ENCODE measurements around the gene CCDC178. TPM values are rescaled to one million over a fixed set of nuclear protein-coding genes. Genes with fewer than 3 reads are reported as not detected.
"Not testable (repeated sequence)": the region's sequence is repeated elsewhere in the genome, so short reads cannot be mapped to it uniquely, and the experiment has no call there.

Gene CCDC178
- total RNA-seq, 2 donors from 2014 or later: 3.2 to 5.9 TPM

DNA sequence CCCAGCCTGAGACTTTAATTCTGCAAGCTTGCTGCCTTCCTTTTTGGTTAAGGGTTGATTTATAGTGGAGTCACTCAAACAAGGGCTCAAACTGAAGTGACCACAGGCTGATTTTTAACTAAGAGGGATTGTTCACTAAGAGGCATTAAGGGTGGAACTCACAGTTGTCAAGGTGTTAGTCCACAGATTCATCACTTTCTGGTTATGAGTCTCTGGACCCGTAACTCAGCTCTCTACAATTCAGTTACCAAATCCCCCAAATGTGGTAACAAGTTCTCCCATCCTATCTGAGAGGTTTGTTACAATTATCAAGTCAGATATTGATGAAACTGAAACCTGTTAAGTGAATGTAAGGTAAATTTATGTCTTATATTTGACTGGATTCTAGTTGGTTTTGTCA is 481.8 kb downstream of the CCDC178 start:
- WGBS: 90% methylated on average over 1 of the region's 1 CpG
- no peaks in the 10 kb centered on the region for H3K36me3 ChIP-seq
- no peak overlapping the region for H3K4me3 ChIP-seq
- TF ChIP-seq POLR2AphosphoS5 (IDR thresholded peaks at IDR 0.05): no peak
- H3K27ac ChIP-seq: no peak overlapping the region
- no peaks in the 10 kb centered on the region for H3K27me3 ChIP-seq (replicated peaks; ENCODE audit: insufficient read depth)
- intact Hi-C loops (cut with DNase I): no loop called here
- no peaks in the 10 kb centered on the region for H3K4me1 ChIP-seq (replicated peaks)
- DNase-seq (ENCODE audit: low spot score): no peak
- no peaks in the 10 kb centered on the region for H3K9me3 ChIP-seq

DNA sequence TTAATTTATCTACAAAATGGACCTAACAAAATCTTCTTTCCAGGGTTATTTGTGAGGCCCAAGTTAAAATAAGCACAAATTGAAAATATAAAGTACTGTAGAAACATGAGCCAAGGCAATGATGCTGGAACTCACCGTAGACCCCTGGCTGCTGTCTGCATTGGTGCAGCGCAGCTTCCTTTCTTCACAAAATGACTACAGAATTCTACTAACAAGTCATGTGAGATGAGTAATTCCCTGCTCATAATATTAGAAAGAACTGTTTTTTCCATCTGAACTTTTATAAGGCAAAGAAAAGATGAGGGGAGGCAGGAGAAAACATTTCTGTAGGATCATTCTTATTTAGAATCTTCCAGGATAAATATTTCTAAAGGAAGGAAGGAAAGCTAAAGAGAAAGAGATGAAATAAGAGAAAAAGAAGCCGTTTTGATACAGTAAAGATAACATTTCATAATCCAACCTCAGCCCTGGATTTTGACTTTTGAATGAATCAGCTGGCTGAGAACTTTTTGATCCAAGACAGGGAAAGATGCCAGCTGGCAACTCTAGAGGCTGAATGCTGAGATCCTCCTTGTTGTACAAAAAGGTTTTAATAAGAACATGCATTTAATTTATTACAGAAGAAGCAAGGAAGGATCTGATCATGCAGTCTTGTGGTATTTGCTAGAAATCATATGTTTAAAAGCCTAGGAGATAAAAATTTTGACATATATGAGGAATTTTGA is 483.8 kb downstream of the CCDC178 start:
- H3K9me3 ChIP-seq: no peaks in the 10 kb centered on the region
- no peak for DNase-seq (ENCODE audit: low spot score)
- intact Hi-C loops (cut with DNase I): no loop called here
- no peaks in the 10 kb centered on the region for H3K36me3 ChIP-seq
- no peak overlapping the region for H3K27ac ChIP-seq
- WGBS: 31% methylated on average over 3 of the region's 3 CpGs
- TF ChIP-seq POLR2AphosphoS5 (IDR thresholded peaks at IDR 0.05) (no peak), POLR2A (IDR thresholded peaks at IDR 0.05) (no peak)
- TF ChIP-seq, protein P1, sequence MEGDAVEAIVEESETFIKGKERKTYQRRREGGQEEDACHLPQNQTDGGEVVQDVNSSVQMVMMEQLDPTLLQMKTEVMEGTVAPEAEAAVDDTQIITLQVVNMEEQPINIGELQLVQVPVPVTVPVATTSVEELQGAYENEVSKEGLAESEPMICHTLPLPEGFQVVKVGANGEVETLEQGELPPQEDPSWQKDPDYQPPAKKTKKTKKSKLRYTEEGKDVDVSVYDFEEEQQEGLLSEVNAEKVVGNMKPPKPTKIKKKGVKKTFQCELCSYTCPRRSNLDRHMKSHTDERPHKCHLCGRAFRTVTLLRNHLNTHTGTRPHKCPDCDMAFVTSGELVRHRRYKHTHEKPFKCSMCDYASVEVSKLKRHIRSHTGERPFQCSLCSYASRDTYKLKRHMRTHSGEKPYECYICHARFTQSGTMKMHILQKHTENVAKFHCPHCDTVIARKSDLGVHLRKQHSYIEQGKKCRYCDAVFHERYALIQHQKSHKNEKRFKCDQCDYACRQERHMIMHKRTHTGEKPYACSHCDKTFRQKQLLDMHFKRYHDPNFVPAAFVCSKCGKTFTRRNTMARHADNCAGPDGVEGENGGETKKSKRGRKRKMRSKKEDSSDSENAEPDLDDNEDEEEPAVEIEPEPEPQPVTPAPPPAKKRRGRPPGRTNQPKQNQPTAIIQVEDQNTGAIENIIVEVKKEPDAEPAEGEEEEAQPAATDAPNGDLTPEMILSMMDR (IDR thresholded peaks at IDR 0.05): no peak
- H3K4me1 ChIP-seq (replicated peaks): no peaks in the 10 kb centered on the region
- no peak overlapping the region for H3K4me3 ChIP-seq
- H3K27me3 ChIP-seq (replicated peaks; ENCODE audit: insufficient read depth): no peaks in the 10 kb centered on the region

DNA sequence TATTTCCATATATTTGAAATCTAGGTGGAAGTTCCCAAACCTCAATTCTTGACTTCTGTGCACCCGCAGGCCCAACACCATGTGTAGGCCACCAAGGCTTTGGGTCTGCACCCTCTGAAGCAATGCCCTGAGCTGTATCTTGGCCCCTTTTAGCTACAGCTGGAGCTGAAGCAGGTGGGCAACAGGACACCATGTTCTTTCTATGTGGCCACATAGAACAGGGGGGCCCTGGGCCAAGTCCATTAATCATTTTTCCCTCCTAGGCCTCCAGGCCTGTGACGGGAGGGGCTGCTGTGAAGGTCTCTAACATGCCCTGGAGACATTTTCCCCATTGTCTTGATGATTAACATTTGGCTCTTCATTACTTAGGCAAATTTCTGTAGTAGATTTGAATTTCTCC is 488.2 kb downstream of the CCDC178 start:
- H3K27ac ChIP-seq; H3K9me3 ChIP-seq; H3K36me3 ChIP-seq; H3K4me1 ChIP-seq (replicated peaks); H3K27me3 ChIP-seq (replicated peaks; ENCODE audit: insufficient read depth); intact Hi-C loops (cut with DNase I); H3K4me3 ChIP-seq; DNase-seq (ENCODE audit: low spot score): not testable (repeated sequence)
- WGBS: 86% methylated on average over 2 of the region's 2 CpGs

DNA sequence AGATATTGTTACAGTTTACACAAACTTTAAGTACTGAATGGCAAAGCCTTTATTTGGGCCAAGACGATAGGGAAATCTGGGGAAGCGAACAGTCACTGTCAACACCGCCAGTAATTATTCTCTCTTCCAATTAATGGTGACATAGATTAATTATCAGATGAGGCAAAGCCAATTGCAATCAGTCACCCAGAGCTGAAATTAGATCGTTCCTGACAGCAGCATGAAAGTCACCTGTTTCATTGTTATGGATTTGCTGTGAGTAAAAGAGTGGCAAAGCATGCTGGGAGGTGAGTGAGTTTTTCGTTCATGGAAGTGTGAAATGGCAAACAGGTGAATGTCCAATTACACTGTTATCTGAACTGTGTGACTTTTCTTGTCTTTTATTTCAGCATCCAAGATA is 502.9 kb downstream of the CCDC178 start:
- intact Hi-C loops (cut with DNase I): no loop called here
- H3K4me3 ChIP-seq: no peak overlapping the region
- DNase-seq (ENCODE audit: low spot score): no peak
- no peaks in the 10 kb centered on the region for H3K27me3 ChIP-seq (replicated peaks; ENCODE audit: insufficient read depth)
- no peak overlapping the region for H3K27ac ChIP-seq
- no peaks in the 10 kb centered on the region for H3K4me1 ChIP-seq (replicated peaks)
- TF ChIP-seq POLR2AphosphoS5 (IDR thresholded peaks at IDR 0.05) (no peak), POLR2A (IDR thresholded peaks at IDR 0.05) (no peak)
- TF ChIP-seq, protein P1 (IDR thresholded peaks at IDR 0.05): no peak
- no peaks in the 10 kb centered on the region for H3K9me3 ChIP-seq
- no peaks in the 10 kb centered on the region for H3K36me3 ChIP-seq
- 72% methylated on average over 5 of the region's 5 CpGs for WGBS

DNA sequence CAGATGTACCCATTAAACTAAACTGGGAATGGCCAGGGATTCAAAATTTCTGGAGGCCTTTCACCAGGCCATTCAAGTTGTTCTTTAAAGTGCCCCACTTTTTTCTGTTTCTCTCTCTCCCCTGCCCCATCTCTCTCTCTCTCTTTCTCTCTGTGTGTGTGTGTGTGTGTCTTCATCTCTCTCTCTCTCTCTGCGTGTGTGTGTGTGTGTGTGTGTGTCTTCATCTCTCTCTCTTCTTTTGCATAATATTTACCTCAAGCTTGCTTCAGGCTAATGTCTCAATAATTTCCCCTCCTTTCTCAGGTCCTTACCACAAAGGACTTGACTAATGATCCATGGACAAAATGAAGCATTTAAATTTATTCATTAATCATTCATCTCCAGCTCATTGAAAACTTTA is 503.5 kb downstream of the CCDC178 start:
- Histone ChIP-seq H3K27me3 (replicated peaks; ENCODE audit: insufficient read depth) (no peaks in the 10 kb centered on the region), H3K4me1 (replicated peaks) (no peaks in the 10 kb centered on the region), H3K27ac (no peak overlapping the region), H3K4me3 (no peak overlapping the region), H3K9me3 (no peaks in the 10 kb centered on the region), H3K36me3 (no peaks in the 10 kb centered on the region)
- TF ChIP-seq POLR2AphosphoS5 (IDR thresholded peaks at IDR 0.05): no peak
- TF ChIP-seq POLR2A (IDR thresholded peaks at IDR 0.05): no peak
- TF ChIP-seq, protein P1 (IDR thresholded peaks at IDR 0.05): no peak
- WGBS: 86% methylated on average over 1 of the region's 1 CpG
- intact Hi-C loops (cut with DNase I): no loop called here
- no peak for DNase-seq (ENCODE audit: low spot score)

DNA sequence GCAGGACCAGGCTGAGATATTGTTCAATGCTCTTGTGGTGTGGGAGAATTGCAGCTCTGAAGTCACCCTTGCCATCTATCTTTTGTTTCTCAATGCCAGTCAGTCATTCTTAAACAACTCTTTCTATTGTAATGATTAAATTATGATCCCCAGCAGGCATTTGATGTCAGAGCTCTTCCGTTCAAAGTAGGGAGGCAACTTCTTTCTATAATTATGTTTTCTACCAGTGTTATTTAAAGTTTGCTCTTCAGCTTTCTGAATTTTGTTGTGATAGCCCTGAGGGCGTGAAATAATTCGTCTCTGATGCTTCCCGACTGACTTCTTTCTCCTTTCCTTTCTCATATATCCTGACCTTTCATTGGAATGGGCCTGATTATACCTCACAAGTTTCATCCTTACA is 506.3 kb downstream of the CCDC178 start:
- TF ChIP-seq POLR2A (IDR thresholded peaks at IDR 0.05) (no peak), POLR2AphosphoS5 (IDR thresholded peaks at IDR 0.05) (no peak)
- TF ChIP-seq, protein P1 (IDR thresholded peaks at IDR 0.05): no peak
- DNase-seq (ENCODE audit: low spot score): no peak
- H3K9me3 ChIP-seq: no peaks in the 10 kb centered on the region
- H3K27me3 ChIP-seq (replicated peaks; ENCODE audit: insufficient read depth): no peaks in the 10 kb centered on the region
- H3K36me3 ChIP-seq: no peaks in the 10 kb centered on the region
- H3K4me1 ChIP-seq (replicated peaks): no peaks in the 10 kb centered on the region
- no peak overlapping the region for H3K4me3 ChIP-seq
- WGBS: 53% methylated on average over 4 of the region's 4 CpGs
- no peak overlapping the region for H3K27ac ChIP-seq
- intact Hi-C loops (cut with DNase I): no loop called here

Data from prostate gland (tissue), 2 donors.